Endometrial microvascular endothelial cells (primary cell): Measurements from ENCODE around the gene MYH16. TPM values are rescaled to one million over a fixed set of nuclear protein-coding genes. Genes with fewer than 3 reads are reported as not detected.
"Not testable (repeated sequence)": the region's sequence is repeated elsewhere in the genome, so short reads cannot be mapped to it uniquely, and the experiment has no call there.

Experiments used
- in situ Hi-C: cut with HindIII; loops from 2 replicates; pipeline ENCODE4 v1.10.0; 2017; ENCODE audit warnings: low sequenced_read_pairs, low pct_unique_long_range_greater_than_20kb; ENCODE audit errors: inconsistent ontology term
- total RNA-seq: library from RNA; depleted of rRNA; stranded (reverse); fragments of >200 nt; gene quantifications from one replicate; pipeline ENCODE4 v1.2.3, GENCODE V29; 2015; ENCODE audit errors: inconsistent ontology term

The MYH16 gene
- total RNA-seq, result 0.93 TPM

DNA sequence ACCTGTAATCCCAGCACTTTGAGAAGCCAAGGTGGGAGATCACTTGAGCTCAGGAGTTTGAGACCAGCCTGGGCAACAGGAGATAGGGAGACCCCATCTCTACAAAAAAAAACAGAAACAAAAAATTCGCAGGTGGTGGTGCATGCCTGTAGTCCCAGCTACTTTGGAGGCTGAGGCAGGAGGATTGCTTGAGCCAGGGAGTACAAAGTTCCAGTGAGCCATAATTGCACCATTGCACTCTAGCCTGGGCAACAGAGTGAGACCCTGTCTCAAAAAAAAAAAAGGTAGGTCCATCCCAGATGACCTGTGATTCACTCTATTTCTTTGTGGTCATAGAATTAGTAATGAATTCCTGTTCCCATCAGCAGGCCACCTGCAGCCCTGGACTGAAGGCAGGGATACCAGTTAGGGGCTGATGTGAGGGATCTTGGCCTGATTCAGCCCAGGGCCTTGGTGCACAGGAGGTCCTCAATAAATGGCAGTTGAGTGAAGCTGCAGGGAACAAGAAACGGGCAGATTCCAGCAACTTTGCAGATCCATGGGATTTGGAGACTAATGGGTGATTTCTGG is at the start of gene MYH16:
TSS of gene MYH16 (plus strand) at position 364 of the 570 bp plus-strand sequence.
- in situ Hi-C loops, result no loop called here

DNA sequence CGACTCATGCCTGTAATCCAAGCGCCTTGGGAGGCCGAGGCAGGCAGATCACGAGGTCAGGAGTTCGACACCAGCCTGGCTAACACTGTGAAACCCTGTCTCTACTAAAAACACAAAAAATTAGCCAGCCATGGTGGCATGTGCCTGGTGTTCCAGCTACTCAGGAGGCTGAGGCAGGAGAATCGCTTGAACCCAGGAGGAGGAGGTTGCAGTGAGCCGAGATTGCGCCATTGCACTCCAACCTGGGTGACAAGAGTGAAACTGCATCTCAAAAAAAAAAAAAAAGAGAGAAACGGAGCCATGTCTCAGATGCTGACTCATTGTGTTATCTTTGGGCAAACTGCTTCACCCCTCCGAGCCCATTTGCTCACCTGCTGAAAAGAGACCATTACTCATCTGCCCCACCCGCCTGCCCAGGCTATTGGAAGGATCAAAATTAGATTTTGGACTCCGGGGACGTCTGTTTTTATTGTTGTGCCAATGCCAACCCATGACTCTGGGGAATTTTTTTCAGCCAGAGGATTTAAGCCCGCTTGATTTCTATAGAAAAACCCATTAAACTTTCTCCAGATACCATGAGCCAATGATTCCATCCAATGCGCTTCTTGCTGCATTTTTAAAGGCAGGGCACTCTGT is 48.3 kb upstream of the MYH16 start:
- in situ Hi-C loops, result not testable (repeated sequence)

DNA sequence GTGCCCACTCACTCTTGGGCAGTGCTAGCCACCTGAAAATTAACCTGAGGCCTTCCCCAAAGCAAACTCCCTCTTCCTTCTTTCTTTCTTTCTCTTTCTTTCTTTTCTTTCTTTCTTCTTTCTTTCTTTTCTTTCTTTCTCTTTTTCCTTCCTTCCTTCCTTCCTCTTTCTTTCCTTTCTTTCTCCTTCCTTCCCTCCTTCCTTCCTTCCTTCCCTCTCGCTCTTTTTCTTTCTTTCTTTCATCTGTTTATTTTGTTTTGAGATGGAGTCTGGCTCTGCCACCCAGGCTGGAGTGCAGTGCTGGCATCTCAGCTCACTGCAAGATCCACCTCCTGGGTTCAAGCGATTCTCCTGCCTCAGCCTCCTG is 47.8 kb upstream of the MYH16 start:
- in situ Hi-C loops, result no loop called here

DNA sequence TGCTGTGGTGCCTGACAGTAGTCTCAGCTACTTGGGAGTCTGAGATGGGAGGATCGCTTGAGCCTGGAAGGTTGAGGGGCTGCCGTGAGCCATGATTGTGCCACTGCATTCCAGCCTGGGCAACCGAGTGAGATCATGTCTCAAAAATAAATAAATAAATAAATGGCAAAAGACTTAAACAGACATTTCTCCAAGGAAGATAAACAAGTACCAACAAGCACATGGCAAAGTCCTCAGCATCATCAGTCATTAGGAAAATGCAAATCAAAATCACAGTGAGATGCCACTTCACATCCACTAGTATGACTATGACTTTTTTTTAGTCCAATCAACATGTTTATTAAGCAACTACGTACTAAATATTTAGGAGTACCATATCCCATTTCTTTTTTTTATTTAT is 43.4 kb upstream of the MYH16 start:
- in situ Hi-C loops, result no loop called here

DNA sequence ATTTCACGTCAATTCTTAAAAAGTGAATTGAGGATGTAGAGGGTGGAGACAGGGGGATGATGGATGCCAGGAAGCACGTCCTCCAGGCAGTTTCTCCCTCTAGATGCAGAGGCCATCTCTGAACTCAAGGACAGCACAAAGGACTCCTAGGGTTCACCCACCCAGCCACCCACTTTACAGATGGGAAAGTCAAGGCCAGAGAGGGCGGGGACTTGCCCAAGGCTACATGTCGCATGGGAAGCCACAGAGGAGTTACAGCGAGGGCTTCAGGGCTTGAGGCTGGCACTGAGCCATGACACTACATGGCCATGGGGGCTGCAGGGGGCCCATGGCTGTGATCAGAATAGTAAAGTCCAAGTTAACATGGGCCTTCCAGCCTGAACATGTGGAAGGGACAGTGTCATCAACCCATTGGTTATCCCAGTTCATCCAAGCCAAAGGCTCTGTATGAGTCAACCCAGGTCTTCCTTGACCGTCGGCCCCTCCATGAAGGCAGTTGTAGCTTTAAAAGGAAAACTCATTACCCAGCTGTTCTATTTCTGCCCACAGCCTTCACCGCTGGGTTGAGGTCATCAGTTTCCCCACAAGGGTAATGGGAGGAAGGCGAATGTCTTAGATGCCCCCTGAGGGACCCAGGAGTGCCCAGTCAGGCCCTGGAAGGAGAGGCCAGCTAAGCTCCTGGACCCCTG is 40.4 kb upstream of the MYH16 start:
- in situ Hi-C loops, result no loop called here

DNA sequence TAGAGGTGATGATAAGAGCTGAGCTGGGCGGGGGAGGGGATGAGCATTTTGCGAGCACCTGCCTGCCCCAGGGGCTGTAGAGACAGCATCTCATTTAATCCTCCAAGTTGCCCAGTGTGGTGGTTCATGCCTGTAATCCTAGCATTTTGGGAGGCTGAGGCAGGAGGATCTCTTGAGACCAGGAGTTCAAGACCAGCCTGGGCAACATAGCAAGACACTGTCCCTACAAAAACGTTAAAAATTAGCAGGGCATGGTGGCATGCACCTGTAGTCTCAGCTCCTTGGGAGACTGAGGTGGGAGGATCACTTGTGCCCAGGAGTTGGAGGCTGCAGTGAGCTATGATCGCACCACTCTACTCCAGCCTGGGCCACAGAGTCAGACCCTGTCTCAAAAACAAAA is 39.7 kb upstream of the MYH16 start:
- in situ Hi-C loops, result not testable (repeated sequence)

DNA sequence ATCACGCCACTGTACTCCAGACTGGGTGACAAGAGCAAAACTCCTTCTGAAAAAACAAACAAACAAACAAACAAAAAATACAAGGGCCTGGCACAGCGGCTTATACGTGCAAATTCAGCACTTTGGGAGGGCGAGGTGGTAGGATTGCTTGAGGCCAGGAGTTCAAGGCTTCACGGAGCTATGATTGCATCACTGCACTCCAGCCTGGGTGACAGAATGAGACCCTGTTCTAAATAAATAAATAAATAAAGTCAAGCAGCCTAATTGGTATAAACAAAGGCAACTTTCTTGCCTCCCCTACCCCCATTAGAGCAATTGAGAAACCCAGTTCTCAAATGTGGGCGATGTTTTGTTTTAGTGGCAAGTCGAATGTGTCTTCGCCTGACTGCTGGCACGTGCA is 38.5 kb upstream of the MYH16 start:
- in situ Hi-C loops, result no loop called here

DNA sequence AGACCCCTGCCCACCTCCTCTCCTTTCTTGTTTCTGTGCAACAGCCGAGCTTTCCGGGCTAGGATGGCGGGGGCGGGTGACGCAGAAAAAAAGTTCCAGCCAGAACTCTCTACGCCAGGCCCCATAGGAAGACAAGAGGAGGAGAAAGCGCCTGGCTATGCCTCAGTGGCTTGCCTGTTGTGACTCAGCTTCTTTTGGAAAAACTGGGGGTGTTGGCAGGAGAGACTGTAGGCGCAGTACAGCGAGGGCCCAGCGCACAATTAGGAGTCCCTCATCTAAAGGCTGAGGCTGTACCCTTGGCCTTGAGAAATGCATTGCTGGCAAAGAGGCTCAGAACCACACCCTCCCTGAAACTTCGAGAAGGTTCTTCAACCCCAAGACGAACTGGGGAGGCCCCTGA is 36.7 kb upstream of the MYH16 start:
- in situ Hi-C loops, result no loop called here

DNA sequence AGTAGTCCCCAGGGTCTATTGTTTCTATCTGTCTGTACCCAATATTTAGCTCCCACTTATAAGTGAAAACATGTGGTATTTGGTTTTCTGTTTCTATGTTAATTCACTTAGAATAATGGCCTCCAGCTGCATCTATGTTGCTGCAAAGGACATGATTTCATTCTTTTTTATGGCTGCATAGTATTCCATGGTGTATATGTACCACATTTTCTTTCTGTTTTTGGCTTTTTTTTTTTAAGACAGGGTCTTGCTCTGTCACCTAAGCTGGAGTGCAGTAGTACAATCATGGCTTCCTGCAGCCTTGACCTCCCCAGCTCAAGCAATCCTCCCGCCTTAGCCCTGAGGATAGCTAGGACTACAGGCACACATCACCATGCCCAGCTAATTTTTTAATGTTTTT is 34.8 kb upstream of the MYH16 start:
- in situ Hi-C loops, result not testable (repeated sequence)

DNA sequence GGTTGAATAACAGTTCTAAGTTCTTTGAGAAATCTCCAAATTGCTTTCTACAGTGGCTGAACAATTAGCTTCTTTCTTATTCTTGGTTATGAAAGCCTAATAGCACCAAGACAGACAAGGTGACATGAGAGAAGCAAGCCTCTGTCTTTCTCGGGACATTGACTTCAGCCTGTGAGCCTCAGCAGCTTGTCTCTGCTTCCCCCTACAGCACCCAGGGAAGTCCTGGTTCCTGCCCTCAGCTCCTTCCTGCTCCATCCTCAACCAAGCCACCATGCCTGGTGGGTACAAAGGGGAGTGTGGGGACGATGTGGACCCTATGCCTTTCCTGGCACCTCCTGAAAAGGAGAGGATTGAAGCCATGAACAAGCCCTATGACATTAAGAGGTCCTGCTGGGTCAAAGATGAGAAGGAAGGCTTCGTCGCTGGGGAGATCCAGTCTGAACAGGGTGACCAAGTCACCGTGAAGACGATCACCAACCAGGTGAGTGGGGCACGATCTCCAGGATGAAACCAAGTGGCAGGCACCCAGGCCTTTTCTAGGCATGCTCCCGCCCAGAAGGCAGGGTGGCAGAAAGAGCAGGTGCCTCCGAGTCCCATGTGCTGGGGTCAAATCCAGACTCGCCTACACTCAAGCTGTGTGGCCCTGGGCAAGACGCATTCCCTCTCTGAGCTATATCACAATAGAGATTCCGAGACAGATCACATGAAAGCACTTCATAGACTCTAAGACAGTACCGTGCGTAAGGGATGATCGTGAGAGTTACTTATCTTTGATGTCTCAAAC is 33.9 kb upstream of the MYH16 start:
- in situ Hi-C loops, result no loop called here

DNA sequence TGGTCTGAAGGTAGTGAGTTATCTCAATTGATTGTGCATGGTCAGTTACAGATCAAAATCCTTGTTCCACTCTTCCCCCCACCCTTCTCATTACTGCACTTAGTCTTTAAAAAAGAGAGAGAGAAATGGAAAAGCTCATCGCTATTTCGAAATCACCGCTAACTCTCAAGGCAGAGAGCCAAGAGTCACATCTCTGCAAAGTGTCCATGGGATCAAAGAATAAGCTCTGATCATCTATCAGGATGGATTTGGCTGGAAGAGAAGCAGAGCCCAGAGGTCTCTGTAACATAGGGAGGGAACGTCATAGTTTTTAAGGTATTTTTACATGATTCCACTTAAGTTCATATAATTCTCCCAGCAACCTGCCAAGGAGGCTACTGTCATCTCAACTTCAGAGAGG is 30.0 kb upstream of the MYH16 start:
- in situ Hi-C loops, result no loop called here

DNA sequence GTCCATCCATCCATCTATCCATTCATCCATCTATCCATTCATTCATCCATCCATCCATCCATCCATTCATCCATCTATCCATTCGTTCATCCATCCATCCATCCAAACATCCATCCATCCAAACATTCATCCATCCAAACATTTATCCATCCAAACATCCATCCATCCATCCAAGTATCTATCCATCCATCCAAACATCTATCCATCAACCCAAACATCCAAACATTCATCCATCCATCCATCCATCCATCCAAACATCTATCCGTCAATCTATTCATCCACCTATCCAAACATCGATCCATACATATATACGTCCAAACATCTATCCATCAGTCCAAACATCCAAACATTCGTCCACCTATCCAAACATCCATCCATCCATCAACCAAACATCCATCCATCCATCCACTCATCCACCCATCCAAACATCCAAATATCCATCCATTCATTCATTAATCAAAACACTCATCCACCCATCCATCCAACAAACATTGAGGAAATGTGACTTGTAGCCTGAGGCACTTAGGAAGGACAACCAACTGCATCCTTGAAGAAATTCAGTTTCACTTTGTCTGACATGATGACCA is 28.8 kb upstream of the MYH16 start:
- in situ Hi-C loops, result no loop called here

DNA sequence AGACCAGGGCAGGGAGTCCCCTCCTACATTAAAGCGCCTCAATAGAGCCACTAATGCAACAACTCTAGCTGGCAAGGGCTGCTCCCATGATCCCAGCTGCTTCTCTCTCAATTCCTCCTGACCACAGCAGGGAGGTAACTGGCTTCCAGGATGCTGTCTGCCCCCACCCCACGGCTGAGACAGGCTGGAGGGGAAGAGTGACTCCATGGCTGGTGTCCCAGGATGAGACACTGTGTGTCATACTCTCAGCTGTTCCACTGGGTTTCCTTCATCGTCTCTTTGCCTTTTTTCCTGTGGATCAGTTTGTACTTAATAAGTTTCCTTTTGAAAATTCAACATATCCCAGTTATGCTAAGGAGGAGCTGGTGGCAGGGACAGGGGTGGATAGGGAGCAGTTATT is 27.7 kb upstream of the MYH16 start:
- in situ Hi-C loops, result no loop called here

DNA sequence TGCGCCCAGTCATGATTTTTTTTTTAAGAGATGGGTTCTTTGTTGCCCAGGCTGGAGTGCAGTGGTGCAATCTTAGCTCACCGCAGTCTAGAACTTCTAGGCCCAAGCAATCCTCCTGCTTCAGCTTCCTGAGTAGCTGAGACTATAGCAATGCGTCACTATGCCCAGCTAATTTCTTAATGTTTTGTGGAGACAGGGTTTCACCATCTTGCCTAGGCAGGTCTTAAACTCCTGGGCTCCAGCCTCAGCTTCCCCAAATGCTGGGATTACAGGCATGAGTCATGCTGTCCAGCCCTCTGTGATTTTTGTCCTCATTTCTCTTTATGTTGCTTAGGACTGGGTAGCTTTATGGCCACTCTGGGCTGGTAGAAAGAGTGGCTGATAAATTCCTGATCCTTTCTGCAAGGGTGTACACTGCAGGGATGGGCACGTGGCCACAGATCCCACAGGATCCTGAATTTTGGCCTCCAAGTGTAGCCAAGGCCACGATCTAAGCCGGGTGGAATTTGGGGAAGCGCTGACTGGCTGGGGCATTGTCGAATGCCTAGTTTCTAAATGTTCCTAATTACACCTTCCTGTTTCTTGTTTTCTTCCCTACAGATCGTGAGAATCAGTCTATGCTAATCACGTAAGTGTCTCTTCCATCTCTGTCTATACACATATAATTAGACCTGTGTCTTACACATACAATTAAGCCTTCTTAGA is 24.1 kb upstream of the MYH16 start:
- in situ Hi-C loops, result no loop called here

DNA sequence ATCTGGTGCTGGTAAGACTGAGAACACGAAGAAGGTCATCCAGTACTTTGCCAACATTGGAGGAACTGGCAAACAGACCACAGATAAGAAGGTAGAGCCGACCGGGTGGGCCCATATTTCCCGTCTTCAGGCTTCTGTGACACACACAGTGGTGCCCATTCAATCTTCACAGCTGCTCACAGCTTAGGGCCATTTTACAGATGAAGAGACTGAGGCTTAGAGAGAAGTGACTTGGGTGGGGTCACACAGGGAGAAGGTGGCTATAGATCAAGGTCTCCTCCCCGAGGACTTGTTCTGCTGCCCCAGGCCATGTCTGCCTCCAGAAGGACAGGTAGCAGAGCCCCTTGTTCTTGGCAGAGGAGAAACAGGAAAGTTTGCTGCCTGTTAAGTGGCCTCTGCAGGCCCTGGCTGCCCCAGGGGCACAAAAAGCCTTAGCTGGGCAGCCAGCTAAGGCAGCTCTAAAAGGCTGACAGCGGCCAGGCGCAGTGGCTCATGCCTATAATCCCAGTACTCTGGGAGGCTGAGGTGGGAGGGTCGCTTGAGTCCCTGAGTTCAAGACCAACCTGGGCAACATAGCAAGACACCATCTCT is 22.6 kb upstream of the MYH16 start:
- in situ Hi-C loops, result no loop called here

DNA sequence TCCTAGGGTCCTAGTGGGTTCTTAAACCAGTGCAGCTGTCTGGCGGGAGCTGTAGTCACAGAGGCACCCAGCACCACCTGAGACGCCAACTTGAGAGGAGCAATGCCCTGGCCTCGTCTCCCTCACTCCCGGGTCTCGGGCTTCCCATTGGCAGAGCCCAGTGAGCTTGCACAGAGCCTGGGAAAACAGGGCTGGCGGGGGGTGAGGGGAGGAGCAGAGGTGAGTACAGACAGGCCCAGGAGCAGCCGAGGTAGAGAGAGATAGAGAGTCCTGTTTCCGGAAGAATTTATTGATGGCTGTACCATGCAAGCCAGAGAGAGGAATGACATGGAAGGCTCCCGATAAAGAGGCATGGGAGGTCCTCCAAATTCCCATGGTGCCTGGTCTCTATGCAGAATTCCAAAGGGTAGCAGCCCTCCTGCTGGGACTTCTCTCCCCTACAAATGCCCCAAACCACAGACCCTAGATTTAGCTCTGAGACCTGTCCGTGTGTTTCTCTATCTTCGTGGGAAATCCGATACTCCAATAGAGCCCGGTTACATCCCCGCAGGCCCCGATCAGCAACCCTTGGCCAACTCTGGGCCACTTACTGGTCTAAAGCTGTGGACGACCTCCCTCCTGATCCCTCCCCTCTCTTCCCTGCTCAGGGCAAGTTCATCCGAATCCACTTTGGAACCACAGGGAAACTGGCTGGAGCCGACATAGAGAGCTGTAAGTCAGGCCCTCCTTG is 20.3 kb upstream of the MYH16 start:
- in situ Hi-C loops, result no loop called here

DNA sequence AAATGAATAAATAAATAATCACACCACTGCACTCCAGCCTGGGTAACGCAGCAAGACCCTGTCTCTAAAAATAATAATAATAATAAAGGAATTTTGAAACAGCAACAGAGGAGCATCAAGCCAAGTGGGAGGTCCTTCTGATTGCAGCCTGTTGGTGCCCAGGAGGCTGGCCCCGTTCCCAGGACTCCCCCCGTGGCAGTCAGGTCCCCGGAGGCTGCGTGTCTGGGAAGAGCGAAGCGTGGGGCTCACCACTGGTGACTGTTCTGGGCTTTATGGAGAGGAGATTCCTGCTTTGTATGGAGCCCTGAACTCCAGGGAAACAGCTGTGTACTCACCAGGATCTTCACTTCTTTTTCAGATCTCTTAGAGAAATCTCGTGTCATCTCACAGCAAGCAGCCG is 19.3 kb upstream of the MYH16 start:
- in situ Hi-C loops, result no loop called here

DNA sequence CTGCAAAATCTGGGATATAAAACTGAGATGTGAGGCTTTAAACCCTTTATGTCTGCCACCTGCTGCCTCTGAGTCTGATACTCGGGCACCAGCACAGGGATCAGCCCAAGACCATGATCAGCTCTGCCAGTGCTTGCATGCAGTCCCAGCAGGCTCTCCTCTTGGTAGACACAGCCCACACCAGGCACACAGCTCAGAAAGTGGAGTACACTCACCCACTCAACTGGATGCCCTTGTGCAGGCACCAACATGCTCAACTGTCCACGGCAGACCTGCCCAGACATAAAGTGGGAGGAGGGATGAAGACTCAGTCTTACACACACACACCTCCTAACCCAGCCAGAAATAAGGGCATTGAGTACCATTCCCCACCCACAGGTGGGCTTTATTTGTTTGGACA is 18.2 kb upstream of the MYH16 start:
- in situ Hi-C loops, result no loop called here
